HG03196 (cell line): Measurements from ENCODE around the gene SYT13.

Source experiments
- ATAC-seq: cut with Tn5 transposase; IDR thresholded peaks from one replicate; pipeline ENCODE4 v1.9.1; 2021; ENCODE audit not compliant: unreplicated experiment

The SYT13 gene

DNA sequence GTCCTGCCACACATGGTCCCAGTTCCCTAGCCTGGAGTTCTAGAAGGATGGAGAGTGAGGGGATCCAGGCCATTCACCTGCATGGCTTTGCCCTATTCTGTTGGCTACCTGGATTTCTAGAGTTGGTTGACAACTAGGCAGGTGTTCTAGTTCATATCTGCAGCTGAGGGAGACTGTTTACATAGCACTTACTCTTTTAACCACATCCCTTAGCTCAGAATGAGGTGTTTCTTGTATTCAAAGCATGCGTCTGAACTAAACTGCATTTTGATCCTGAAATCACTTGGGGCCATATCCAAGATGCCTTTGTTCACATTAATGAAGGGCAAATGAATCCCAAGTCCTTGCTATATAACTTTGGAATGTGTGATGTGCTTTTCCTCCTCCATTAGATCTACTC, 60.9 kb downstream of the SYT13 start:
- no peak for ATAC-seq

- ATAC-seq, result no peak
Measured at GRCh38 chr11:45224766-45225165, 61.4 kb downstream of the SYT13 start.

DNA sequence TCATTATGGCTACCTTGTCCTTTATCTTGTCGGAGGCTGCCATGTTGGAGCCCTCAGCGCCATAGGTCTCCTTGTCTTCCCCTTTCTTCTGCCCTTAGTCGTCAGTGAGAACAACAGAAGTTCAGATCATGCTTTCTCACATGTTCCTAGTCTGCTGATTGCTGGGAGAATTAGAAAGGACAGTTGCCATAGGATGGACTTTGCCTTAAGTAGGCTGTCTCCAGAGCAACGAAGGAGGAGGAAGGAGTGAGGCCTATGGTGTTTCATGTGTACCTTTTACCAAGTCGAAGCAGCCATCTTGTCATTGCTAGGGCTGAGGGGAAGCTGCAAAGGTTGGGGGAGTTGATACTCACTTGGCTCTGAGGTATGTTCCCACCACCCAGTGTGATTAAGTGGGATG, 62.6 kb downstream of the SYT13 start:
- no peak for ATAC-seq

DNA sequence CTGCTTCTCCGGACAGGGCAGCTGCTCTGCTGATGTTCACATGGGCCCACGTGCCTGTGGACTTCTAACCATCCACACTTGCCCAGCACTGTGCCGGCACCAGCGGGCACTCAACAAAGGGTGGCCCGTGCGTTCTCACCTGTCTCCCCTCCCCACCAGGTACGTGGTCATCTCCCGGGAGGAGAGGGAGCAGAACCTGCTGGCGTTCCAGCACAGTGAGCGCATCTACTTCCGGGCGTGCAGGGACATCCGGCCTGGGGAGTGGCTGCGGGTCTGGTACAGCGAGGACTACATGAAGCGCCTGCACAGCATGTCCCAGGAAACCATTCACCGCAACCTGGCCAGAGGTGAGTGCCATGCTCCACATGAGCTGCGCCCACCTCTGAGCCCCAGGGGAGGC, 66.7 kb downstream of the SYT13 start:
- ATAC-seq, result no peak

DNA sequence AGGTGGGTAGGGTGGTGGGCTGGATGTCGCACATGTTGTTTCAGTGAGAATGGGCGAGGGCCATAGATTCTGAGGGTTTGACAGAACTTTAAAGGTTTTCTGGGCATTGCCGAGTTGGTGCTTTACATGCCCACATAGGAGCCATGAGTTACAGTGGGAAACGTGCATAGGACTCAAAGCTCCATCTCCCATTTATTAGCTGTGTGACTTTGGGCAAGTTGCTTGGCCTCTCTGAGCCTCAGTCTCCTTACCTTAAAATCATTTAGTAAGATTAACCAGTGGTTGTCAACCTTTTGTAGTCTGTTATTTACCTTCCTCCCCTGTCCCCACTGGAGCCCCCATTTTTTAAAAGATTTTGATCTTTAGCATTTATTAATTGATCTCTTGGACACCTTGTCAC, 67.4 kb downstream of the SYT13 start:
- ATAC-seq, result no peak

DNA sequence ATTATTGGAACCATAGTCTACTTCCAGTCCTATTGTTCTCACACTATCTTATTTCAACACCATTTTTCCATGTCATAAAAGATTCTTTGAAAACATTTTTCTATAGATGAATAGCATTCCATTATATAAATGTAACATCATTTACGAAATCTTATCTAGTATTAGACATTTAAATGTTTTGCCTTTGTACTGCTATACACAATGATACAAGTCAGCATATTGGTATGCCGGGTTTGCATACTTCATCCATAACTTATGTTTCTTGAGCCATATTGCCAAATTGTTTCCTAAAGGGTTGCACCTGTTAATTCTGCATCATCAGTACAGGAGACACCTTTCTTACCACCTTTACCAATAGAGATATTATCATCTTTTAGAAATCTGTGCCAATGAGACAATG, 68.2 kb downstream of the SYT13 start:
- no peak for ATAC-seq

- no peak for ATAC-seq
Measured at GRCh38 chr11:45216901-45217300, 69.2 kb downstream of the SYT13 start.

DNA sequence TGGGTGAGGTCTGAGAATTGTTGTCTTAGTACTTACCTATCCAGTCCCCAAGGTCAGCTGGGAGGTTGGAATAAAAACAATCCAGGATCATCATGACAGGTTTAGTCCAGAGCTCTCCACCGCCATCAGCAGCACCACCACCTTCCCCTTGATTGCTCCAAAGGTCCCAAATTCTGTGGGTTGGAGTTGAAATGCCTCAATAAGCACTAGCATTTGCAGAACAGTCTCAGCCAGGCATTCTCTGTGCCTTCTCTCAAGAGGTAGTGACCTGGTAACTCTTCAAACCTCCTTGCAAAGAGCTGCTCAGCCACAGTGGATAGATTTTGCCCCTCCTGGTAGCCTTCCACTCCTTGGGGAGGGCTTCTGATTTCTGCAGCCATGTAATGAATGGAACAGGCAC, 70.1 kb downstream of the SYT13 start:
- ATAC-seq, result no peak

GRCh38 chr11:45215098-45215865, 70.9 kb downstream of the SYT13 start:
- ATAC-seq, result no peak

DNA sequence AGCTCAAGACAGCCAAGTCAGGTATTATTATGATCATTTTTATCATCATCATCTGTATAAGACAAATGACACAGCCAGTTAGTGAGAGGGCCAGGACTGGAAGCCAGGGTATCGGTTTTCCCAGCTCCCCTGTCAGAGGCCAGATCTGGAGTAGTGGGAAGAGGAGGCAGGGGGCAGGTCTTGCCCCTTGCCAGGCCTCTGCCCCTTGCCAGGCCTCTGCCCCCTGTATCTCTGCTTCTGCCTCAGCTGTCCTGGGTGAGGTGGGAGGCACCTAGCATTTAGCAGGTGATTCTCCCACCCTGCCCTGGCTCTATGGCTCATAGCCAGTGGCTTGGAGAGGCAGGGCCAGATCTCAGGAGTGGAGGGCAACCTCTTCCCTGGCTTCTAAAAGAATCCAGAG, 72.4 kb downstream of the SYT13 start:
- ATAC-seq, result no peak

DNA sequence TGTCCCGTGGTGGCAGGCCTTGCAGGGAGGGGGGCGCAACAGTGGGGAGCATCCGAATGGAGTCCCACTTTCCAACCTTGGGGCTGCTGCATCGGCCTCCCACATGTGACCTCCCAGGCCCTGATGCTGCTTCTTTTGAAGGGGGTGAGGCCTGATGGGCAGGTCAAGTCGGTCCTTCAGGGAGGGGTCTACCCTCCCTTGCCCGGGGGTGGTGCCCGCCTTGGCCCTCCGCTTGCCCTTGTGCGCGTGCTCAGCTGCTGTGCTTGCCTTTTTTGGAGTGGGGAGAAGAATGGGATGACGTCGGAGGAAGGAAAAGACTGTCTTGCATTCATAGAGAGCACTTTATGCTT, 72.8 kb downstream of the SYT13 start:
- ATAC-seq, result no peak

DNA sequence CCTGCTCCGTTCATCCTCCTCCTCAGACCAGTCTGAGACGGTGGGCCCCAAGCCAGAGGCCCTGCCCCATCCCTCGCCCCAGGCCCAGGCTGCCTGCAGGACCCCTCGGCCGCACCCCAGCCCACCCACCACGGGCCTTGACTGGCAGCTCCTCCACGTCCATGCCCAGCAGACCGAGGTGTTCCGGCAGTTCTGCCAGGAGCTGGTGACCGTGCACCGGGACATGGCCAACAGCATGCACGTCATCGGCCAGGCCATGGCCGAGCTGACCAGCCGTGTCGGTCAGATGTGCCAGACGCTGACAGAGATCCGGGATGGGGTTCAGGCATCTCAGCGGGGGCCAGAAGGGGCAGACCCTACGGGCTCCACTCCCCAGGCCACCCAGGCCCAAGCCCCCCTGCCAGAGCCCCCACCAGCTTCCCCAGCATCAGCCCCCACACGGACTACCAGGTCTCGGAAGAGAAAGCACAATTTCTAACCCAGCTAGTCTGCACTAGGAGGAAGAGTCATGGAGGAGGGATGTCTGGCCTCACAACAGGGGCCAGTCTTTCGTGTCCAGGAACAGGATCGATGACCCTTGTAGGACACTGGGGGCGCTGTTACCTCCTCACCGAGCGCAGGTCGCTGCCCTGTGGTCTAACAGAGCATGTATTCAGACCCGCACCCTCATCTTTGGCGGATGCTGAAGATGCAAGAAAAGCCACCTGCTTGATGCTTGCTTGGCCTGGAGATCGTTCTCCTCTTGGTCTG, 73.4 kb downstream of the SYT13 start:
- no peak for ATAC-seq

- no peak for ATAC-seq
Measured at GRCh38 chr11:45211732-45212131, 74.4 kb downstream of the SYT13 start.

DNA sequence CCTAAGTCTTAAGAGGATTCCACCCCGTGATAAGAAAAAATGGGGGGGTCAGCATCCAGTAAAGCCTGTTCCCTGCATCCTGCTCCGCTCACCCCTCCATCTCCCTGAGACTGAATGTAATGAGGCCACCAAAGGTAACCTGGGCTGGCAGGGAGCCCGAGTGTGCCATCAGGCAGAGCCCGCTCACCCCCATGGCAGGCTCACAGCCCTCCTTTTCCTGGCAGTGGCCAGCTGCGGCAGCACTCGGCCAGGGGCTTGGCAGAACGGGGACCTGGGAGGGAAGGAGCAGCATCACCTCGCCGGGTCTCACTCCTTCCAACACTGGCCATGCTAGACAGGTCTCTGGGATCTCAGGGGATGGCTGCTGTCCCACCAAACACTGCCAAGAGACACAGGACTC, 75.3 kb downstream of the SYT13 start:
- ATAC-seq, result no peak

DNA sequence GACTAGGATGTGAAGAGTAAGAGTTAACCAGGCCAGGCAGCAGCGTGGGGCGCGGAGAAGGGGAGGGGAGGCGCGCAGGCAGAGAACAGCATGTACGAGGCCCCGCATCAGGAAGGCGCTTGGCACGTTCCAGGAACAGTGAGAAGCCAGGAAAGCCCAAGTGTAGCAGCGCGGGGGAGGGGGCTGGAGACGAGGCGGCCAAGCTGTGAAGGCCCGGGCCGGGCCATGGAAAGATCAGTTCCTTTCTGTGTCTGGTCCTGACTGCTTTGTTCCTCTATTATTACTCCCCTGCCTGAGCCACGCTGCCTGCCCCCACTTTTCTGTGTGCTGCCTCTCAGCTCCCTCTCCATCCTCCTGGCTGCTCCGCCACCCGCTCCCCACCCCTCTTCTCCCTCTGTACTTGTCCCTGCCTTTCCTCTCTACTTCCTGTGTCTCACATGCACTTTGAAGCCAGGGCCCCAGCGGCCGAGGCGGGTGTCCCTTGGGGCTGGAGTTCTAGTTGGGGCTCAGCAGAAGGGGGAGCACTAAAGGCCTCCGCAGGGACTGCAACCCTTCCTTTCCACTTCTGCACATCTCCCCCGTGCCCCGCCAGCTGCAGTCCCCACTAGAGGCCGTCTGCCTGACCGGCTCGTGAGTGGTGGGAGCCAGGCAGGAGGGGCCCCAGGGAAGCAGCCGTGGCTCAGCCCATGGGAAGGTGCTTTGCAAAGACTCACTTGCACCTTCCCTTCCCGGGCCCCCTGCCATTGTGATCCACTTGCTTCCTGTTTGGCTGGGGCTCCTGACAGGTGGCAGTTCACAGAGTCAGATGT, 76.0 kb downstream of the SYT13 start:
- ATAC-seq, result no peak

DNA sequence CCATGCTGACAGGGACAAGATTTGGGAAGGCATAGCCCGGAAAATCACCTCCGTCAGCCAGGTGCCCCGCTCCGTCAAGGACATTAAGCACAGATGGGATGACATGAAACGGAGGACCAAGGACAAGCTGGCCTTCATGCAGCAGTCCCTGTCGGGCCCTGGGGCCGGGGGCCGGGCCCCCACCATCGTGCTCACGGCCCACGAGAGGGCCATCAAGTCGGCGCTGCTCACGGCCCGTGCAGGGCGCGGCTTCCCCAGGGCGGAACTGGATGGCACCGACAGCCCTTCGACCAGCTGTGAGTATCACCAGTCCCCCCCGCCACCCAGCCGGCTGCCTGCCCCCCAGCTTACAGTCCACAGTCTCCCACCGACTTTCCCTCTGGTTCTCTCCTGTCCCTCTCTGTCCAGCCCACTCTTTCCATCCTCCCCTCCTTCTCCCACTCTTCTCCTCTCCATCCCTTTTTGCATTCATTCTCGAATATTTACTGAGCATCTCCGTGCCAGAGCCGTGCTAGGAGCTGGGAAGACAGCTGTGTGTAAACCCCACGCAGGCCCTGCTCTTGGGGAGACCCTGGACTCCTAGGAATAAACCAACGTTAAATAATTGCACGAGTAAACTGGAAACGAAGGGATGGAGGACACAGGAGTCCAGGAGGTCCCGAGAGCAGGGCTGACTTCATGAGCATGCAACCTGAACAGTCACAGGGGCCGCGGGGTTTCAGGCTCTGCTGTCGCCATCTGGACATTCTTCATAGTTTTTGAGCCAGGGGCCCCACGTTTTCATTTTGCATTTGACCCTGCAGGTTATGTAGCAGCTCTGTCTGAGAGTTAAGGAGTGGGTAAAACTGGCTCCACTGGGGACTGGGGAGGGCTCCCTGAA, 76.9 kb downstream of the SYT13 start:
- no peak for ATAC-seq

- no peak for ATAC-seq
Measured at GRCh38 chr11:45208135-45208534, 78.0 kb downstream of the SYT13 start.

- no peak for ATAC-seq
Measured at GRCh38 chr11:45205978-45206377, 80.2 kb downstream of the SYT13 start.

DNA sequence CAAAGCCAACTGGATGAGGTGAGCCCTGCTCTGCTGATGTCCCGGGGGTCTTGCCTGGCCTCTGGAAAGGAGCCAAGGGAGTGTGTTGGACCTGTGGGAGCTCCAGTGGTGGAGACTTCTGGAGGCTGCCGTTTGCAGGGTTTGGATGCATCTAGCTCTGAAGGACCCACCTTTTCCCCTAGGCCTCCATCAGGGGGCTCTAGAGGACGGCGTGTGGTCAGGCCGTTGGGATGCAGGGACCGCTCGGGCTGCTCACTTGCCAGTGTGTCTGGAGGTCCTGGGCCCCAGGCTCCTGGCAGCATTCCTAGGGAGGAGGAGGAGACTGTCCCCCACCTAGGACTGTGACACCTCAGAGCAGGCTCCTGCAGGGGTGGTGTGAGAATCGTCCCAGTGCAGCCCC, 81.4 kb downstream of the SYT13 start:
- no peak for ATAC-seq

GRCh38 chr11:45193695-45194094, 92.4 kb downstream of the SYT13 start:
- ATAC-seq, result no peak
